ENCODE data around the gene HBEGF. TPM values are rescaled to one million over a fixed set of nuclear protein-coding genes. Genes with fewer than 3 reads are reported as not detected.

The HBEGF gene
- total RNA-seq, 1 donor from 2014 or later = 42.2 TPM

DNA sequence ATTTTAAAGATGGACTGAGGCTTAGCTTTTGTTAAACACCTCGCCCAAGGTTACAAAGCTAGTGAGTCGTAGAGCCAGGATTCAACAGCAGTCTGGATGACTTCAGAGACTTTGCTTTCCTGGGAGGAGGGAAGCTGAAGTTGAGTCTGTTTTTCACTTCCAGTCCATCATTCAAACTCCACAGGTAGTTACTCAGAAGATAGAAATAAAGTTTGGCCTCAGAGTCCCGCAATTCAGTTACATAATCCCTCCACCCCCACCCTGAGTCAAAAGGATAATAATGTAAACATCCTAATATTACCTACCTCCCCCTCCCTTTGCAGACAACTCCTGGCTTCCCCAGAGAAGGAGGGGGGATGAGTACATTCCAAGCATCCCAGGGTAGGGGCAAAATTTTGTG is 8.1 kb downstream of the HBEGF start:
- intact Hi-C loops (cut with micrococcal nuclease) = no loop called here

DNA sequence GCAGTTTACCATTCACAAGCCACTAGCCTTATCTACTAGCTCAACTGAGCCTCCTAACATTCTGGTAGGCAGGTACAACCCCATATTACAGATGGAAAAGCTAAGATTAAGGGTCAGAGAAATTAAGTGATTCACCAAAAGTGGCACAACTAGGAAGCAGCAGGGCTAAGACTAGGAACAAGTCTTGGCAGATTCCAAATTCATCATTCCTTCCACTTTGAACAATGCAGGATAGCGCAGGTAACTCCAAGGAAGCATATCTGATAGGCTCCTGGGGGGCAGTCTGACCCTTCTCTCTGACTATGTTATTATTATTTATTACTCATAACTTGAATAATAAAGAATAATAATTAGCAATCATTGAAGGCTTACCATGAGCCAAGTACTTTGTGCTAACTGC is 8.5 kb downstream of the HBEGF start:
- intact Hi-C loops (cut with micrococcal nuclease) = no loop called here

DNA sequence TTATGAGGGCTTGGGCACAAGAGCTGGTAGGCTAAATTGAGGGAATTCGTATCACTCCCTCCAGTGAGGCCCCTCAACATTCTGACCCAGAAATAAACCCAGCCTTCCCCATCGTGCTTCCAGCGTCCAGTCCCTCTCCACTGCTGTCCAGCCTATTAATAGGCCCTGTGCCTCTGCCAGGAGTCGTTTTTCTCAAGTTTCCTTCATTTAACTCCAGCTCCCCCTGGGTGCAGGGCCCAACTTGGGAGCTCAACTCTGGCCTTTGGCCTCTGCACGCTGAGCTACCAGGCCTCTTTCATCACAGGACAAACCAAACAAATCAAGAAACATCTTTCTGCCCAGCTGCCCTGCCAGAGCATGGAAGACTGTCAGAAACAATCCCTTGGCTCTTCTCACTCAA is 10.0 kb downstream of the HBEGF start:
- intact Hi-C loops (cut with micrococcal nuclease) = no loop called here

GRCh38 chr5:140331638-140332037 is 14.8 kb downstream of the HBEGF start:
- intact Hi-C loops (cut with micrococcal nuclease) = no loop called here

DNA sequence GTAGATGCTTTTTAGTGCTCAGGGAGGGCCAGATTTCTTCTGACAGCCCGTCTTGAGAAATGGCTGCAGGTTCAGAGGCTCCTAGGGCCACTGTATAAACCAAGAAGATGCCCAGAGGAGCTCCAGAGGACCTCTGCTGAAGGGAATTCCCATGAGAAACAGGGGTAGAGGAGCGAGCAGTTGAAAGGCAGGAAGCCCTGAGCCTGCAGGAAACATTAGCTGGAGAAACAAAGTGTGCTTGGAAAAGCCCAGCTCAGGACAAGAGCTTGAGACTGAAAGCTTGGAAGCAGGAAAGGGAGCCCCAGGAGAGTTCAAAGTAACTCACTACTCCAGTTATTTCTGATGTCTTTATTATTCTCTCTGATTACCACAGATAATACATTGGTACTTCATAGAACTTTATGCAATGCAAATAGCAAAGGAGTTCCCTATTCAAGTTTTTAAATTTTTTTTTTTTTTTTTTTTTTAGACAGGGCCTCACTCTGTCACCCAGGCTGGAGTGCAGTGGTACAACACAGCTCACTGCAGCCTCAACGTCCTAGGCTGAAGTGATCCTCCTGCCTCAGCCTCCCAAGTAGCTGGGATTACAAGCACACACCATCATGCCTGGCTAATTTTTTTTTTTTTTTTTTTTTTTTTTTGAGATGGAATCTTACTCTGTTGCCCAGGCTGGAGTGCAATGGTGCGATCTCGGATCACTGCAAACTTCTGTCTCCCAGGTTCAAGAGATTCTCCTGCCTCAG is 16.5 kb downstream of the HBEGF start:
- intact Hi-C loops (cut with micrococcal nuclease) = no loop called here

GRCh38 chr5:140328036-140328764 is 18.2 kb downstream of the HBEGF start:
- intact Hi-C loops (cut with micrococcal nuclease) = no loop called here

- intact Hi-C loops (cut with micrococcal nuclease) = no loop called here
Measured at GRCh38 chr5:140327589-140327988, 18.8 kb downstream of the HBEGF start.

- intact Hi-C loops (cut with micrococcal nuclease) = no loop called here
Measured at GRCh38 chr5:140325486-140325885, 20.9 kb downstream of the HBEGF start.

DNA sequence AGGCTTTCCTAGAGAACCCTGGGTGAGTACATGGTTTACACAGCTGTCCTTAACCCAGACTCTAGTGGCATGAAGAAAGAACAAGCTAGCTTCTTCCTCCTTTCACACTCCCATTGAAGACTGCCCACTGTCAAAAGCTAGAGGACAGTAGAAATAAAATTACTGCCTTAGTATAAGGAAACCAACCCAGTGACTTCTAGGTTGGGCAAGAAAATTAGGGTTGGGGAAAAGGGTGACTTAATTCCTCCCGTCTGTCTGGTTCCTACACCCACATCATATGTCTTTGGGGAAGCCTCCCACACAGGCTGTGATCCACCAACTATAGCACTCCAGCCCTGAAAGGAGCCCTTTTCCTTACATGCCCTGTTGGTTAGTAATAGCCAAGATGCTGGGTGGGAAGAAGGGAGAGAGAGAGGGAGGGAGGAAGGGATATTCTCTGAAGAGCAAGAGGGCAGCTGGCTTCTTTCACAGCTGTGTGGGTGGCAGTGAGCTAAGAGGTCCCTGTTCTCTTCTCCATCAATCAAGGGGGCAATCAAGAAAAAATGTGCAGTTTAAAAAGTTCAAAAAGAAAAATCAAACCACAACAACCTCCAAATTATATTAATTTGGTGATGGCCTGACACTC is 21.7 kb downstream of the HBEGF start:
- intact Hi-C loops (cut with micrococcal nuclease) = no loop called here

- intact Hi-C loops (cut with micrococcal nuclease) = no loop called here
Measured at GRCh38 chr5:140324041-140324600, 22.3 kb downstream of the HBEGF start.

DNA sequence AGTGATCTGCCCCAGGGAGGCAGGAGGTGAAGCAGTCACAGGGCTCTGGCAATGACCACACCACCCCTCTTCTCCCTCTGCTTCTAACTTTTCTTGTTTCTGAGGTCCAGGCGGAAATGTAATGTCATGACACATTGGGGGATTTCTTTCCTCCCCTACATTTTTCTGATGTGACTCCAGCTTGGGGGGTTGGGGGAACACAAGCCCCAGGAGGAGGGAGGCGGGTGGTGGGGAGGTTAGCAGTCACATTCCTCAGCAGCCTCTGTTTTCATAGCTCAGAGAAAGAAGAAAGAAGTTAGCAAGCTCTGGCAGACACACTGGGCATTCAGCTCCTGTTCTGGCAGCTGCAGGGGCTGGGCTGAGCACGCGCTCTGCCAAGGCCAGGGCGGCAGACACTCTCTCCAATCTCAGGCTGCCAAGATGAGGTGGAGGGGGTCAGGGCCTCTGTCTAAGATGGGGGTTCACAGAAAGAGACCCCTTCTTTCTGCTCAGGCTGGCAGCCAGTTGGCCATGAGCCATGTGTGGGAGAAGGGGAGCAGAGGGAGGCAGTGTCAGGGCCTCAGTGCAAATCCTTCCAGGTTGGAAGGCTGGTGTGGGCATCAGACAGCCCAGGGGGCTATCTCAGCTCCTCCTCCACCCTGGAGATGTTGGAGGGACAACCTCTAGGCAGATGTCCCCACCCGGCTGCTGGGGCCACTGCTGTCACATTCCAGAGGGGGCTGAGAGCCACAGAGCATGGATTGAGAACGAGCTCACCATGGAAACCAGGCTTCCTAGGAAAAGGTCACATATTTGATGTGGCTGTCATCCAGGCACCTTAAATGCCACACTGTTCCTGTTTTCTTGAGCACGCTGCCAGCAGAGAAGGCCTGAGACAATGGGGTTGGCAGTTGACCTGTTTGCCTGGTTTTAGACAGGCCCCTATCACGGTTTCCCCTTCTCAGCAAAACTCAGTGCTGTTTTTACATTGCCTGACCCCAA is 23.4 kb downstream of the HBEGF start:
- intact Hi-C loops (cut with micrococcal nuclease) = no loop called here

DNA sequence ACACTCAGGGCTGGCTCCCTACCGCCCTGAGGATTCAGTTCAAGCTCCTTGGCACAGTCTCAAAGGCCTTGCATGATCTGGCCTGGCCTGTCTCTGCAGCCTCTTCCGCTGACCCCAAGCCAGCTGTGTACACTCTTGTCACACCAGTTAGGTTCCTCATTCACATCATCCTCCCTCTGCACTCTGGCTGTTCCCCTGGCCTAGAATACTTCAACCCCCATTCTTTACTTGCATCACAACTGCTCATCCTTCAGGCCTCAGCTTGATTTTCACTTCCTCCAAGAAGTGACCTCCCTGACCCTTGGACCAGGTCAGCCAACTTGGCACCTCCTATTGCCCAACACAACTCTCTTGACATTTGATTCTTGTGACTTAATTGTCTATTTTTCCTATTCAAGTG is 24.6 kb downstream of the HBEGF start:
- intact Hi-C loops (cut with micrococcal nuclease) = no loop called here

- intact Hi-C loops (cut with micrococcal nuclease) = no loop called here
Measured at GRCh38 chr5:140319833-140320232, 26.6 kb downstream of the HBEGF start.

- intact Hi-C loops (cut with micrococcal nuclease) = no loop called here
Measured at GRCh38 chr5:140318792-140319191, 27.6 kb downstream of the HBEGF start.

GRCh38 chr5:140317859-140318258 is 28.5 kb downstream of the HBEGF start:
- intact Hi-C loops (cut with micrococcal nuclease) = no loop called here

DNA sequence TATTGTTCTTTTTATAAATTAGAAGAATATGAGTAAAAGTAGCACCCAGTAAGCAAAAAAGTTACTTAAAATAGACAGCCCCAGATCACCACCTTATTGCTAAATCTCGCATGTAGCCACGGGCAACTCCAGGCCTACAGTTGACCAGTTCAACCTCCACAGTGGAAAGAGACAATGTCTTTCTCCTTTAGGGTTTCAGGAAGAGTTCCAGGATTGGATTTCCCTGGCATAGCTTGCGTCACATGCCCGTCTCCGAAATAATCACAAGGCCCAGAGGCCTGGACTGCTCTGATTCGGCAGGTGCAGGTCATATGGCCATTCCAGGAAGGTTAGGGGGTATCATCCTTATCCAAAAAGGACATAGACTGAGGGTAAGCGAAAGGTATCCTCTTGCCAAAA is 33.6 kb downstream of the HBEGF start:
- intact Hi-C loops (cut with micrococcal nuclease) = no loop called here

DNA sequence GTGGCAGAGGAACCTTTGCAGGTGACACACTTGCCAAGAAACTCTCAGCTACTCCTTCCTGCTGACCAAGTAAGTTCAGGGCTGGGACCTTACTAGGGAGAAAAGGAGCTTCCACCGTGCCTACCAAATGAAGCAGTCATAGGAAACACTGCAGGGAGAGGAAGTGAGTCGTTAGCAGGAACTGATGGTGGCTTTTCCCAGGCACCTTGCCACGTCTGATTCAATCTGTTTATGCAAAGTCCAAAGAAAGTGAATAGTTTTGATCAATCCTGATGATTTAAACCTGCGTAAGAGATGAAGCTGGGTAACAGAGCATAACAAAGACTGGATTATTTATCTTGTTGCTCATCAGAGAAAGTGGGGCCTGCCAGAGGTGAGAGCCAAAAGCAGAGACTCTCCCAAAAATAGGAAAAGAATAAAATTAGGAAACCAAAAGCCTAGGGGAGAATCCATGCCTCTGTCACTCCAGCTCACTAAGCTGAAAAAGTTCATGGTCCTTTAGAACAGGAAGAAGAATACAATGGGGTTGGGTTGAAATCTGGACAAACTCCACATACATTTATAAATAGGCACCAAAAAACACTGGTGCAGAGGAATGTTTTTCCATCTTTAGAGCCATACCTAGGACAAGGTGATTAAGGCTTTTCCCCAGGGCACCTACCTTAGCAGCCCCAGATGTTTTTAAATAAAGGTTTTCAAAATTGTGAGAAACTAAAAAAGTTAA is 34.2 kb downstream of the HBEGF start:
- intact Hi-C loops (cut with micrococcal nuclease) = no loop called here

- intact Hi-C loops (cut with micrococcal nuclease) = no loop called here
Measured at GRCh38 chr5:140311011-140311467, 35.4 kb downstream of the HBEGF start.

GRCh38 chr5:140310434-140310833 is 36.0 kb downstream of the HBEGF start:
- intact Hi-C loops (cut with micrococcal nuclease) = no loop called here

- intact Hi-C loops (cut with micrococcal nuclease) = loop anchor here (10.0 kb wide), 1 partner anchor 1975 kb away; the partner anchor contains the start of genes CDC25C and FAM53C
Measured at GRCh38 chr5:140309706-140310249, 36.6 kb downstream of the HBEGF start.

Data from T-helper 1 cell treated with Interleukin-12 subunit alpha and Interleukin-12 subunit beta and Interleukin-4 antibody, amounts not matched to agents 30 ng/mL and 1 ng/mL, for 36 hours (primary cell).